GM12874 (cell line): Measurements from ENCODE around the gene GALNTL6.

Experiments
- TF ChIP-seq, protein P1 (sequence below): IDR thresholded peaks from 2 replicates; pipeline ENCODE4 v1.5.1; 2011; ENCODE audit warnings: low read depth, mild to moderate bottlenecking, control low read depth, low read length, moderate library complexity; ENCODE audit not compliant: insufficient read depth

GALNTL6 gene

DNA sequence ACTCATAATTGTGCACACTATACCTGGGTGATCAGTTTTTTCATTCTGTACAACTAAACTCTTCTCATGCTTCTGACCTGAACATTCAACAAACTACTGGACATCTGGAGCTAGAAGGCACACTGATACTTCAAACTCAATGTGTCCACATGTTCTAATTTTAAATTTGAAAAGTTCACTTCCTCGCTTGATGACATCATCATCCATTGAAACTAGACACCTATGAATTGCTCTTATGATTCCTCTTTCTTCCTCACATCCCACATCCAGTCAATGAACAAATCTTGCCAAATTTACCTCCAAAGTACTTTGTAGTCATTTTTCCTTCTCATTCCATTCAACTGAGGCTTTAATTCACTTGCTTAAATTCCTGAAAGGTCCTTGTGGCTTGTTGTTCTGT, 549.4 kb downstream of the GALNTL6 start:
- TF ChIP-seq, protein P1, sequence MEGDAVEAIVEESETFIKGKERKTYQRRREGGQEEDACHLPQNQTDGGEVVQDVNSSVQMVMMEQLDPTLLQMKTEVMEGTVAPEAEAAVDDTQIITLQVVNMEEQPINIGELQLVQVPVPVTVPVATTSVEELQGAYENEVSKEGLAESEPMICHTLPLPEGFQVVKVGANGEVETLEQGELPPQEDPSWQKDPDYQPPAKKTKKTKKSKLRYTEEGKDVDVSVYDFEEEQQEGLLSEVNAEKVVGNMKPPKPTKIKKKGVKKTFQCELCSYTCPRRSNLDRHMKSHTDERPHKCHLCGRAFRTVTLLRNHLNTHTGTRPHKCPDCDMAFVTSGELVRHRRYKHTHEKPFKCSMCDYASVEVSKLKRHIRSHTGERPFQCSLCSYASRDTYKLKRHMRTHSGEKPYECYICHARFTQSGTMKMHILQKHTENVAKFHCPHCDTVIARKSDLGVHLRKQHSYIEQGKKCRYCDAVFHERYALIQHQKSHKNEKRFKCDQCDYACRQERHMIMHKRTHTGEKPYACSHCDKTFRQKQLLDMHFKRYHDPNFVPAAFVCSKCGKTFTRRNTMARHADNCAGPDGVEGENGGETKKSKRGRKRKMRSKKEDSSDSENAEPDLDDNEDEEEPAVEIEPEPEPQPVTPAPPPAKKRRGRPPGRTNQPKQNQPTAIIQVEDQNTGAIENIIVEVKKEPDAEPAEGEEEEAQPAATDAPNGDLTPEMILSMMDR: no peak

DNA sequence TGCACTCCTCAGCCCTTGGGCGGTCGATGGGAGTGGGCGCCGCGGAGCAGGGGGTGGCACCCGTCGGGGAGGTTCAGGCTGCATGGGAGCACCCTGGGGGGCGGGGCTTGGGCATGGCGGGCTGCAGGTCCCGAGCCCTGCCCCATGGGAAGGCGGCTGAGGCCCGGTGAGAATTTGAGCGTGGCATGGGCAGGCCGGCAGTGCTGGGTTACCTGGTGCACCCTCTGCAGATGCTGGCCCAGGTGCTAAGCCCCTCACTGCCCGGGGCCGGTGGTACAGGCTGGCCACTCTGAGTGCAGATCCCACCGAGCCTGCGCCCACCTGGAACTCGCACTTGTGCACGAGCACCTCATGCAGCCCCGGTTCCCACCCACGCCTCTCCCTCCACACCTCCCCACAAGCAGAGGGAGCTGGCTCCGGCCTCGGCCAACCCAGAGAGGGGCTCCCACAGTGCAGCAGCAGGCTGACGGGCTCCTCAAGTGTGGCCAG, 556.3 kb downstream of the GALNTL6 start:
- TF ChIP-seq, protein P1: no peak

DNA sequence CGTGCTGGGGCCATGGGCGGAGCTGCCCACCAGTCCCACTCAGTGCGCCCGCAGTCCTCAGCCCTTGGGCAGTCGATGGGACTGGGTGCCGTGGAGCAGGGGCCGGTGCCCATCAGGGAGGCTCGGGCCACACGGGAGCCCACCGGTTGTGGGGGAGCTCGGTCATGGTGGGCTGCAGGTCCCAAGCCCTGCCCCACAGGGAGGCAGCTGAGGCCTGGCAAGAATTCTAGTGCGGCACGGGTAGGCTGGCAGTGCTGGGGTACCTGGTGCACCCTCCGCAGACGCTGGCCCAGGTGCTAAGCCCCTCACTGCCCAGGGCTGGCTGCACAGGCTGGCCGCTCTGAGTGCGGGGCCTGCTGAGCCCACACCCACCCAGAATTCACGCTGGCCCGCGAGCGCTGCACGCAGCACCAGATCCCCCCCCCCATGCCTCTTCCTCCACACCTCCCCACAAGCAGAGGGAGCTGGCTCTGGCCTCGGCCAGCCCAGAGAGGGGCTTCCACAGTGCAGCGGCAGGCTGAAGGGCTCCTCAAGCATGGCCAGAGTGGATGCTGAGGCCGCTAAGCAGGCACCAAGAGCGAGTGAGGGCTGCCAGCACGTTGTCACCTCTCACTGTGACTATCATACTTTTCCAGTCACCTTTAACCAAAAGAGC, 564.4 kb downstream of the GALNTL6 start:
- TF ChIP-seq, protein P1: no peak

DNA sequence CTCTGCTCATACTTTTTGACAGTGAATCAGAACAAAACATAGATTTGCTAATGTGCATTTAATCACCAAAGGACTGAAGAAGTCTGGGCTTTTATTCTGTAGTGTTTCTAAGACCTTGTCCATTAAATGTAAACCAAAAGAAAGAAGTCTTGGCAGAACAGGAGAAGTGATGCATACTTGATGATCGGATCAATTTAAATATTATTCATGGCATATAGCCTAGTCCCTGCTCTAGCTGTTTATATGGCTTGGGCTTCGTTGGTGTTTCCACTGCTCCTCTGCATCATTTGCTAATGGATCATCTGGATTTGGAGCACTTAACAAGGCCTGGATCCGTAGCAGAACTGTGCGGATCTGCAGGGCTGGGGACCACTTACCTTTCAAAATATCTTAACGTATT, 566.6 kb downstream of the GALNTL6 start:
- TF ChIP-seq, protein P1: no peak

DNA sequence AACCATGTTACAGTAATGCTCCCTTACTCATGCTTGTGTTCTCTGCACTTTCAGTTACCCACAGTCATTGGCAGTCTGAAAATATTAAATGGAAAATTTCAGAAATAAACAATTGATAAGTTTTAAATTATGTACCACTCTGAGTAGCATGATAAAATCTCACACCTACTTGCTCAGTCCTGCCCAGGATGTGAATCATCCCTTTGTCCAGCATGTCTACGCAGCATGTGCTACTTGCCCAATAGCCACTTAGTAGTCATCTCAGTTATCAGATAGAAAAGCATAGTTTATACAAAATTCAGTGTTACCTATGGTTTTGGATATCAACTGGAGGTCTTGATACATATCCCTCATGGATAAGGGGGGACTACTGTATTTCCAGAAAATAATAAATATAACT, 577.1 kb downstream of the GALNTL6 start:
- TF ChIP-seq, protein P1: no peak

DNA sequence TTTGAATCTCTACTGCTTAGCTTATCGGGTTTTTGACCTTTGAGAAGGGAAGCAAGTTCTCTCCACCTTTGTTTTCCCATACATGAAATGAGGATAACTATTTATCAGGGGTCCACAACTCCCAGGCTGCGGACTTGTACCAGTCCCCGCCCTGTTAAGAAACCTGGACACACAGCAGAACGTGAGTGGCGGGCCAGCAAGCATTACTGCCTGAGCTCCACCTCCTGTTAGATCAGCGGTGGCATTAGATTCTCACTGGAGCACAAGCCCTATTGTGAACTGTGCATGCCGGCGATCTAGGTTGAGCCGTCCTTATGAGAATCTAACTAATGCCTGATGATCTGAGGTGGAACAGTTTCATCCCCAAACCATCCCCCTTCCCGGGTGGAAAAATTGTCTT, 579.5 kb downstream of the GALNTL6 start:
- TF ChIP-seq, protein P1: no peak

DNA sequence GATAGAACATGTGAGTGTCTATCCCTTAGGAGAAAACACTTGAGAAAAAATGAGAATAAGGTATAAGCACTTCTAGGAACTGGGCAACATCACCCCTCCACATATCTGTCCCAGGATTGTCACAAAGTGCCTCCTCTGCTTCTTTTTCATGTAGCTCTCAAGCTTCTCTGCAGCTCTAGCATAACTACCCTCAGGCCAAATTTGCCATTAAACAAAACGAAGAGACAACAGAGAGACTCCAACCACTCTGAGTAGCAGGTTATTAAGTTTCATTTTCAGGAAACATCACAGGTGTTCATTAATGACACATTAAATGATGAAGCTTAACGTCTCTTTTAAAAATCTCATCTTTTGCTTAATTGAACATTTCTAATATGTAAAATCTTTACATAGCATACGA, 580.0 kb downstream of the GALNTL6 start:
- TF ChIP-seq, protein P1: no peak
